ENCODE data around the gene SCD5. TPM values are rescaled to one million over a fixed set of nuclear protein-coding genes. Genes with fewer than 3 reads are reported as not detected.

Gene SCD5
- total RNA-seq, 1 donor from 2014 or later: 4.7 TPM

DNA sequence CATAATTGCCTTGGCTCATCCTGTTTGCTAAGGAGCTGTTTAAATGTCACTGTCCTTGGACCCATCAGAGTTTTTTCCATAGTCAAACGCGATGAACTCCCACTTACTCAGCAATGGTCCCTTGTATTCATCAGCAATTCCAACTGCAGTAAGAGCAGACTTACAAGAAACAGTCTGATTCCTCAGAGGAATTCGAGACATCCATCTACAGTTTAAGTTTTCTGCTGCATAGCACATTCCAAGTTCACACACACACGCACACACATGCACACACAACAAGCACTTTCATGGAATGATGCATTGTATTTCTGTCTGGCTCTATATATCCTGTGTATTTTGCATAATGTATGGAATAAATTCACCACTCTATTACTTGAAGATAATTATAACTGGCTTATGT is 204.1 kb downstream of the SCD5 start:
- DNase-seq (ENCODE audit: low spot score): no peak

DNA sequence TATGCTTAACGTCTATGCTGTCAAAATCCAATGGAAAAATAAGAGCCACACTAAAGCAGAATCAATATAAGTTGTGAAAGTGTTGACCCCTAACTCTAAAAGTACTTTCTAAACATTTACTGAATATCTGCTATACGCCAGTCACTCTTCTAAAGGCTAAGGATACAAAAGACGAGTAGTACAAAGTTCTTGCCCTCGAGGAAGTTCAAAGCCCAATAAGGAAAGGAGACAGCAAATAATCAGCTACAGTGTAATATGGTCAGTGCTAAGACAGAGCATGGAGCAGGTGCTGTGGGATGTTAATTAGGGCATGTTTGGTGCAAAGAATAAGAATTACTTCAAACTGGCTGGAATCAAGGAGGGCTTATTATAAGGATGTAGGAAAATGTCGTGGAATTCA is 205.2 kb downstream of the SCD5 start:
- no peak for DNase-seq (ENCODE audit: low spot score)

DNA sequence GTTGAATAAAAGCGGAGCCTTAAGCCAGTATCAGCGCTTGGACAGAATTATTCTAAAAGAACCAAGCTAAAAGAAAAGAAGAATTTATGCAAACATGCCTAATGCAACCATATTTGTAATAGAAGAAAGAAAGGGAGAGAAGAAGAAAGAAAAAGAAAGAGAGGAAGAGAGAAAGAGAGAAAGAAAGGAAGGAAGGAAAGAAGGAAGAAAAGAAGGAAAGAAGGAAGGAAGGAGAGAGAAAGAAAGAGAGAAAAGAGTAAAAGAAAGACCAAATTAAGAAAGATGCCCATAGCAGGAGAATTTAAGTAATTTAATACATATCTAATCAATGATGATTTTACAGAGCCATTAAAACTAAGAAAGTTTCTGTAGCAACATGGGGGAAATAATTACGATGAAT is 206.0 kb downstream of the SCD5 start:
- DNase-seq (ENCODE audit: low spot score): no peak

DNA sequence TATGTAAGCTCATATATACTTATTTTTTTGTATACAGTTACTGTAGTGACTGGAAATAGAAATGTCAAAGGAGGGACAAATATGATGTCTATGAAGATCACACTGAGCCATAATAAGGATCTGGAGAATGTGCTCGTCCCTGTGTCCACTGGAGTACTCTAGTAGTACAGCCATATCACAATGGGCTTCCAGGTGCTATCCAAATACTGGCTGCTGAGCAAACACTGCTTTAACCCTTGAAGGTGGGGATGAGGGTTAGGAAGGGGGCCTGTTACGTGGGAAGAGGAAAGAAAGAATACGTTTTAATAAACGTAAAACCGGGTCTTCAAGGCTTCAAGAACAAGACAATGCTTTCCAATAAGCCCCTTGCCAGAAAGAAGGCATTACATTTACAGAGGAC is 207.0 kb downstream of the SCD5 start:
- no peak for DNase-seq (ENCODE audit: low spot score)

DNA sequence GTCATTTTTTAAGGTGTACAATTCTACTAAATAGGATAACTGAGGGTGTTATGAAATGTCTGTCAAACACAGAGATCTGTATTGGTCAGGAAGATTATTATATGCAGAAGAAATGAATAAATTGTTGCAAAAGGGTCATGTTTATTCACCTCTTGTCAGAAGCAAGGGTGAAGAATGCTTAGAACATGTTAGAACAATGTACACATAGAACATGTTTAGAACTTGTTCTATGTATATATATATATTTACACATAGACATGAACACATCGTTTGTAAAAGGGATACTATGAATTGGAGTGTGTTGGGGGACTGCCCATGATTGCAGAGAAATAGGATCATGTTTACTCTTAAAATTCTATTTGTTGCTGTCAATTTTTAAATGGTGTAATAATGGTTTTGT is 208.8 kb downstream of the SCD5 start:
- DNase-seq (ENCODE audit: low spot score): no peak

DNA sequence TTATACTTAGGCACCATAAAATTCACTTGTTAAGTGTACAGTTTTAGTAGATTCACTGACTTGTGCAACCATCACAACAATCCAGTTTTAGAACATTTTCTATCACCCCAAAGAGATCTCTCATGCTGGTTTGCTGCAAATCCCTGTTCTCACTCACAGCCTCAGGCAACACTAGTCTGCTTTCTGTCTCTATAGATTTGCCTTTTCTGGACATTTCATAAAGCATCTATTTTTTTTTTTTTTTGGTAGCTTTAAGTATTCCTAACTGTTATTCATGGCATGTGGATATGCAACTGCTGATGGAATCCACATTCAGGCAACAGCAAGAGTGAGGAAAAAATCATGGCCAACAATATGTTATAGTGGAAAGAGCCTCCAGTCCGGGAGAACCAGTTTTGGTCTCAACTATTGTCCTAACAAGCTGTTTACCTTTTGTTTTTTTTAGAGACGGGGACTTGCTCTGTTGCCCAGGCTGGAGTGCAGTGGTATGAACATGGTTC is 209.8 kb downstream of the SCD5 start:
- DNase-seq (ENCODE audit: low spot score): no peak

DNA sequence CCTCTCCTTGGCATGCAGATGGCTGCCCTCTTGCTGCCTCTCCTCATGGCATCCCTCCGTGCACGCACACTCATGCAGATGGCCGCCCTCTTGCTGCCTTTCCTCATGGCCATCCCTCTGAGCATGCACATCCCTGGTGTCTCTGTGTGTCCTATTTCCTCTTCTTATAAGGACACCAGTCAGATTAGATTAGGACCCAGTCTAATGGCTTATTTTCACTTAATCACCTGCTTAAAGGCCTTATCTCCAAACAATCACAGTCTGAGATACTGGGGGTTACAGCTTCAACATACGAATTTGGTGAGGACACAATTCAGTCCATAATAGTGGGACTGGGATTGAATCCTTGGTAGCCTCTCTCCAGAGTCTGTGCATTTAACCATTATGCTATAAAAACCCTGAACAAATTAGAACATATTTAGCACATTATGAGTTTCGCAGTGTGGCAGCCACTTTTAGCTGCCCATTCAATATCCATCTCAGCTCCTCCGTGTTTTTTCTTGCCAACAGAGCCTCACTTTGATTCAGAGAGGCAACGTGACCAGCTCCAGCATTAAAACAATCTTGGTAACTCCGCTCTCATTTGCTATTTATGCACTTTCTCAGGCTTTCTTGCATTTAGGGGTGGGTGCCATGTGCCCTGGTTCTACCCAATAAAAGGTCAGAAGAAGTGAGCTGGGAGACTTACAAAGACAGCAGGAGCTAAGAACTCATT is 210.6 kb downstream of the SCD5 start:
- no peak for DNase-seq (ENCODE audit: low spot score)

DNA sequence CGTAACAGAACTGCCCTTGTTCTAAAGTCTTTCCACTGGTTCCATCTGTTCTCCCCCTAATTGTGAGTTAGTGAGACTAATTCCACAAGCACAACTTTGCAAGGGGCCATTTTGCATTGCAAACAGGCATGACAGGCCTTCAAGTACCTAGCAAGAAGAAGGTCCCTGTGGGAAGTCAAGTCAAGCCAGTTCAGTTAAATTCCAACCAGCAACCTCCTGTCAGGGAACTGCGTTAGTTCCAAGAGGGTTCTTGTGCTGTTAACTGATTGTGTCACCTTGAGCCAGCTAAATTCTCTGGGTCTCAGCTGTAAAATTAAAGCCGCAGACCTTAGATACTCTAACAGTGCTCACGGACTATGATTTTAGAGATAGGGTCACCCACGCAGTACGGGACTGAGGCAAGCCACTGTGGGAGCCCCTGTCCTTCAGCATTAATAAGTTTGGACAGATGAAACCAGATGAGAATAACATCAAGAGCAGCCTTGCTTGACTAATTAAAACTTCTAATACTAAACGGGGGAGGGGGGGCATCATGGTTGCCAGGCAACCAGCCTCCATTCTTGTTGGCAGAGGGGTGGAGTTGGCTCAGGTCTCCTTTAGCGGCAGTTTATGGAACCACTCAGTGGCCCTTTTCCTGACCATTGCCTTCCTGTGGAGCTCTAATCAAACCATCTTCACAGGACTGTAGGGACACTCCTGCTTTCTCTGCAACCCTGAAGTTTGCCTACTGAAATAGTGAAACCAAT is 212.7 kb downstream of the SCD5 start:
- no peak for DNase-seq (ENCODE audit: low spot score)

DNA sequence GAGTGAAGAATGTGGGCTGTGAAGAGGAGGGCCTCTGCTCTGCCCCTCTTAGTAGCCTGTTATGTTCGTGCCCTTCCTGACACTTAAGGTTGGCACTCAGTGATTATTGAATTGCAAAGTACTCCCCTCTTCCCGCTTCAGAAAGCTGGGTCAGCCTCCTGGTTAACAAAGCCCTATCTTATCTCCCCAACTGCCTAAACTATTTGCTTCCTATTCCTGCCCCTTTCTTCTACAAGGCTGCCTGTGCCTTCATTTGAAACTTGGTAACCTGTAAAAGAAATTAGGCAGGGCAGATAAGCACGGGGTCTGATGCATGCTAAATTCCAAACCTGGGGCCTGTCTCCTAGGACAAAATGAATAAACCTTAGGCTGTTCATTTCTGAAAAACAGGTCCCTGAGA is 213.7 kb downstream of the SCD5 start:
- DNase-seq (ENCODE audit: low spot score): no peak

DNA sequence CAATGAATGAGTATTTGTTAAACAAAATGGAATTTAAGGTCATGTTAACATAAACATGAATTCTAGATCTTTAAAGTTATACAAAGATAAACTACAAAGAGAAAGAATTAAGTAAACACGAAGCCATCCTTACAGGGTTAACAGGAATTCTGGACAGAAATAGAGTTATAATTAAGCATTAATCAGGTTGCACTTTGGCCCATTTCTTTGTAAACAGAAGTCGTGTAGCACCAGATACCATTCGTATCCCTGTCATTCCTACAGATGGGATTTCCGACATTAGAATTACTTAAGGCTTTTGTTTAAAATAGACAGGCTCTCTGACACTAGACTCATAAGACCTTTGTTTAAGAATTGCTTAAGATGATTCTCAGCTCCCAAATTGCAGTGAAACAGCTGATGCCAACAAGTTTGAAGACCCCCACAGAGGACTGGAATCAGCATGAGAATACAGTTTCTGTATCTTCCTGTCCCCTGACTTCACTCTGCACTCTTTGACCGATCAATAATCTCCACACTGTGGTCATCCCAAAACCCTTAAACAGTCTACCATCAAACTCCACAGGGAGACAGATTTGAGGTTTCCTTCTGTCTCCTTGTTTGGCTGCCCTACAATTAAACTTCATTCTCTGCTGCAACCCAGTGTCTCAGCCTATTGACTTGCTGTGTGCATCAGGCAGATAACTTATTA is 214.6 kb downstream of the SCD5 start:
- no peak for DNase-seq (ENCODE audit: low spot score)

DNA sequence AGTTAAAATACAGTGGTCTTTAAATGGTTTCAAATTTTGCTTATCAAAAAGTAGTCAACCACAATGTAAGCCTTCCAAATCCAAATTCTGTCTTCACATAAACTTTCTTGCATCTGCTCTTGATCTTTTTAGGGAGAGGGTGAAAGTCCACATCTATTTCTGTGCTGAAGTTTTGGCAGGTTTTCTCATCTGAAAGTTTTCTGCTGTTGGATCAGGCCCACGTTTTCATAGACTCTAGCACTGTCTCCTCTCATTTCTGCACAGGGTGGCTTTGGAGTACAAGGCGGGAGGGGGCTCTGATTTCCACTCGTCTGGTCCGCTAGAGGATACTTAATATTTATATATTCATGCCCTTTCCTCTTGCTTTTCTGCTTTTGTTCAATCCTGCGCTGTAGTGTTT is 218.7 kb downstream of the SCD5 start:
- DNase-seq (ENCODE audit: low spot score): no peak

Small RNA genes within 50 kb of the gene (microRNA-seq; reads per million reads assigned to microRNA genes)
- not detected for gene MIR575 (ENCODE audit: borderline number of aligned reads)

Other genes starting within 250 kb of the SCD5 start
- 9.2 TPM for gene TMEM150C, start 236.8 kb downstream of the SCD5 start, total RNA-seq
- 244 TPM for gene SEC31A, start 92.4 kb upstream of the SCD5 start, total RNA-seq
- gene THAP9, start 101.9 kb upstream of the SCD5 start, total RNA-seq: 2.0 TPM
- 8.1 TPM for gene LIN54, start 212.0 kb upstream of the SCD5 start, total RNA-seq
- gene COPS4, start 236.4 kb upstream of the SCD5 start, total RNA-seq: 31.3 TPM